Muscle of back (tissue), 11 donors: Measurements from ENCODE around the gene BOK. TPM values are rescaled to one million over a fixed set of nuclear protein-coding genes. Genes with fewer than 3 reads are reported as not detected.

Source experiments
- DNase-seq, 3 donors: peaks; one replicate each; pipeline versions ENCODE4 v3.0.0 to v3.0.0-alpha.2; 2013
- polyA plus RNA-seq, 10 donors: library from polyadenylated mRNA; unstranded; fragments of 120-200 nt; gene quantifications; one replicate each; pipeline ENCODE4 v1.2.1, GENCODE V29; 2013; ENCODE audit not compliant: insufficient read length in 10 of 10

BOK gene
- polyA plus RNA-seq, 10 donors = 41.3 to 61.7 (median 52.5) TPM

DNA sequence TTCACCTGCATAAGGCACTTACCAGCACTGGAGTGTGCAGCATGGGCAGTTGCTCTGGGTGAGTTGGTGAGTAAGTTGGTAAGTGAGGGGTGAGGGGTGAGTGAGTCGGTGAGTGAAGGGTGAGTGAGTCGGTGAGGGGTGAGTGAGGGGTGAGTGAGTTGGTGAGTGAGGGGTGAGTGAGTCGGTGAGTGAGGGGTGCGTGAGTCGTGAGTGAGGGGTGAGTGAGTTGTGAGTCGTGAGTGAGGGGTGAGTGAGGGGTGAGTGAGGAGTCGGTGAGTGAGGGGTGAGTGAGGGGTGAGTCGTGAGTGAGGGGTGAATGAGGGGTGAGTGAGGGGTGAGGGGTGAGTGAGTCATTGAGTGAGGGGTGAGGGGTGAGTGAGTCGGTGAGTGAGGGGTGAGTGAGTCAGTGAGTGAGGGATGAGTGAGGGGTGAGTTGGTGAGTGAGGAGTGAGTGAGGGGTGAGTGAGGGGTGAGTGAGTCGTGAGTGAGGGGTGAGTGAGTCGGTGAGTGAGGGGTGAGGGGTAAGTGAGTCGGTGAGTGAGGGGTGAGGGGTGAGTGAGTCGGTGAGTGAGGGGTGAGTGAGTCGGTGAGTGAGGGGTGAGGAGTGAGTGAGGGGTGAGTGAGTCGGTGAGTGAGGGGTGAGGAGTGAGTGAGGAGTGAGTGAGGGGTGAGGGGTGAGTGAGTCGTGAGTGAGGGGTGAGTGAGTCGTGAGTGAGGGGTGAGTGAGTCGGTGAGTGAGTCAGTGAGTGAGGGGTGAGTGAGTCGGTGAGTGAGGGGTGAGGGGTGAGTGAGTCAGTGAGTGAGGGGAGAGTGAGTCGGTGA, 61.3 kb downstream of the BOK start:
- DNase-seq = no peak

GRCh38 chr2:241620419-241620769, 61.8 kb downstream of the BOK start:
- DNase-seq = no peak

Other genes with a start within 250 kb of the BOK start
- gene HDLBP, start 243.1 kb upstream of the BOK start, polyA plus RNA-seq = 100 to 1,000 TPM; 325 to 426 (median 361) TPM
- 100 to 1,000 TPM; 265 to 384 (median 314) TPM for gene SEPTIN2, start 242.8 kb upstream of the BOK start, polyA plus RNA-seq
- gene FARP2, start 202.5 kb upstream of the BOK start, polyA plus RNA-seq = 10 to 100 TPM; 24.8 to 43.7 (median 33.8) TPM
- 100 to 1,000 TPM; 242 to 298 (median 267) TPM for gene STK25, start 50.2 kb upstream of the BOK start, polyA plus RNA-seq
- gene THAP4, start 78.4 kb downstream of the BOK start, polyA plus RNA-seq = 10 to 100 TPM; 36.7 to 43.5 (median 39.1) TPM
- gene ATG4B, start 78.9 kb downstream of the BOK start, polyA plus RNA-seq = 10 to 100 TPM; 41.8 to 67.7 (median 51.1) TPM
- gene DTYMK, start 128.1 kb downstream of the BOK start, polyA plus RNA-seq = 10 to 100 TPM; 21.9 to 33.4 (median 24.0) TPM
- 10 to 100 TPM; 15.9 to 31.1 (median 21.5) TPM for gene ING5, start 143.3 kb downstream of the BOK start, polyA plus RNA-seq
- 10 to 100 TPM; 15.2 to 32.4 (median 18.1) TPM for gene D2HGDH, start 175.9 kb downstream of the BOK start, polyA plus RNA-seq
- gene GAL3ST2, start 218.1 kb downstream of the BOK start, polyA plus RNA-seq = under 1 TPM in 3 of 10 donors, not detected in 7; 0.15 to 0.26 (median 0.17) TPM